Stimulated activated CD4-positive, alpha-beta T cell treated with anti-CD3 and anti-CD28 coated beads, Interleukin-4, amount 100 ng/mL, for 48 hours (primary cell): Measurements from ENCODE around the gene FCHSD1.

Experiments
- DNase-seq, 2 donors: peaks; one replicate each; pipeline ENCODE4 v3.0.0-alpha.2; 2020; ENCODE audit warnings: low read depth in 2 of 2

Gene FCHSD1

GRCh38 chr5:141641634-141642267, 9.5 kb downstream of the FCHSD1 start:
- DNase-seq: peak in 1 of 2 donors; percentile 20

GRCh38 chr5:141640698-141641097, 10.5 kb downstream of the FCHSD1 start:
- DNase-seq: no peak

GRCh38 chr5:141640051-141640415, 11.2 kb downstream of the FCHSD1 start:
- DNase-seq: no peak

- no peak for DNase-seq
These were observed 11.7 kb downstream of the FCHSD1 start for GRCh38 chr5:141639357-141640050.

GRCh38 chr5:141638771-141639170, 12.4 kb downstream of the FCHSD1 start:
- DNase-seq: no peak

GRCh38 chr5:141637767-141638419, 13.3 kb downstream of the FCHSD1 start:
- DNase-seq: peak; percentile 35 to 39

- DNase-seq: peak; percentile 36 to 47
These were observed 14.0 kb downstream of the FCHSD1 start for GRCh38 chr5:141637123-141637766.

GRCh38 chr5:141636413-141637122, 14.7 kb downstream of the FCHSD1 start, which contains the start of the genes HDAC3 and RELL2:
Gene HDAC3, minus strand, starts transcription at chr5:141636849. Its CDS starts 59 bp downstream, at chr5:141636790.
Gene RELL2, plus strand, starts transcription at chr5:141636997. Its CDS starts 1,229 bp downstream, at chr5:141638226.
- DNase-seq: peak; percentile 90 to 96

GRCh38 chr5:141636106-141636412, 15.2 kb downstream of the FCHSD1 start:
- DNase-seq: no peak

GRCh38 chr5:141635646-141636045, 15.6 kb downstream of the FCHSD1 start:
- DNase-seq: no peak

GRCh38 chr5:141634720-141635119, 16.5 kb downstream of the FCHSD1 start:
- DNase-seq: no peak

GRCh38 chr5:141633871-141634561, 17.2 kb downstream of the FCHSD1 start:
- DNase-seq: no peak

- DNase-seq: no peak
These were observed 18.6 kb downstream of the FCHSD1 start for GRCh38 chr5:141632650-141633049.

GRCh38 chr5:141630570-141631140, 20.6 kb downstream of the FCHSD1 start:
- DNase-seq: no peak

- DNase-seq: no peak
These were observed 22.9 kb downstream of the FCHSD1 start for GRCh38 chr5:141628175-141628788.

GRCh38 chr5:141623611-141624010, 27.6 kb downstream of the FCHSD1 start:
- DNase-seq: no peak

- no peak for DNase-seq
These were observed 28.0 kb downstream of the FCHSD1 start for GRCh38 chr5:141623186-141623585.

- peak; percentile 99 for DNase-seq
These were observed 32.2 kb downstream of the FCHSD1 start, which contains the start of gene DIAPH1 for GRCh38 chr5:141618804-141619554. Gene DIAPH1, minus strand, starts transcription at chr5:141619000. Its CDS starts 86 bp downstream, at chr5:141618914.

- peak; percentile 59 to 60 for DNase-seq
These were observed 33.0 kb downstream of the FCHSD1 start for GRCh38 chr5:141618030-141618803.
